Myocyte (in vitro differentiated cells): Measurements from ENCODE around the gene NUCB1. TPM values are rescaled to one million over a fixed set of nuclear protein-coding genes. Genes with fewer than 3 reads are reported as not detected.
"Not testable (repeated sequence)": the region's sequence is repeated elsewhere in the genome, so short reads cannot be mapped to it uniquely, and the experiment has no call there.

ENCODE experiments used
- DNase-seq: peaks from one replicate; pipeline ENCODE4 v3.0.0-alpha.2; 2012; ENCODE audit warnings: low read depth
- polyA plus RNA-seq: library from polyadenylated mRNA; unstranded; fragments of >200 nt; gene quantifications from one replicate; pipeline ENCODE4 v1.2.1, GENCODE V29; 2012; ENCODE audit warnings: missing spikeins
- total RNA-seq: library from RNA; depleted of rRNA; stranded (reverse); fragments of >200 nt; gene quantifications from 2 replicates; pipeline ENCODE4 v1.2.3, GENCODE V29; 2014

Gene NUCB1
- total RNA-seq = 178 and 199 TPM in 2 replicates
- 240 TPM for polyA plus RNA-seq

DNA sequence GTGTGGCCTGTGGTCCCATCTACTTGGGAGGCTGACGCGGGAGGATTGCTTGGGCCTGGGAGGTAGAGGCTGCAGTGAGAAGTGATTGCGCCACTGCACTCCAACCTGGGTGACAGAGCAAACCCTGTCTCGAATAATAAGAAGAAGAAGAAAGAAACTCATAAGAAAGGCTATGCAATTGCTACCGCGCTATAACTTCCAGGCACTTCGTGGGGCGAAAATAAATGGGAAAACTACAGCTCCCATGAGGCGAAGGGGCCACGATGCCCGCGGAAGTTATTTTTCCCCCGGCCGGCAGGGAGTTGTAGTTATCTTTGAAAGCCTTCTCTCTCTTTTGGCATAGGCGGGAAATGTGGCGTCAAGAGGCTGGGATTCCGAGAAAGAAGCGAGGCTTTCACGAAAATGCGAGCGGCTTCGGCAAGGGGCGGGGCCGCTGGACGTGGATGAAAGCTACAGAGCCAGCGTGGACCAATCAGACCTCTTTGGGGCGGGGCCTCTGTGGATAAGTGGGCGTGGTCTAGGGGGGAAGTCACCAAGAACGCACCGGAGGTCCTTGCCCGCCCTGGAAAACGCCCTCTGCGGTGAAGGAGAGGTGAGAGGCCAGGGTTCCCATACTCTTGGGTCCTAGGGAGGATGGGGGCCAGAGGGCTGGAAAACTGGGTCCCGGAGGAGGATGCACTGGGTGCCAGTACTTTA lies at the start of gene NUCB1:
Gene NUCB1 (plus strand): TSS at position 532 of the 696 bp plus-strand sequence. CDS start 485 bp downstream, outside the sequence.
- peak; percentile 98 for DNase-seq

GRCh38 chr19:48852292-48852691 lies 47.8 kb upstream of the NUCB1 start:
- DNase-seq = no peak

DNA sequence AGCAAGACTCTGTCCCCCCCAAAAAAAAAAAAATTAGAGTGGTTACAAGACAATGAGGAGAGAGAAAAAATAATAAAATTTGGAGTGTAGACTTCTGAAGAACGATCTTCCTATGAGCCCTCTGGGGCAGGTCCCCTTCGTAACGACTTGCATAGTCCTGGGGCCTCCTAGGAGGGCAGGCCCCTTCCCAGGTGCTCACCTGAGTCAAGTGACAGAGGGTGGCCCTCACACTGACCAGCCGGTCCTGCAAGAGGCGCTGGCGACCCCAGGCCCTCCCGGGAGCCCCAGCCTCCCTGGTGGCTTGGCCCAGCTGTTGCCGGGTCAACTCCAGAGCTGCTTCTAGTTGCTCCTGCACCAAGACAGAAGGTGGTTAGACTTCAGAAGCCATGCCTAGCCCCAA lies 46.6 kb upstream of the NUCB1 start:
- no peak for DNase-seq

DNA sequence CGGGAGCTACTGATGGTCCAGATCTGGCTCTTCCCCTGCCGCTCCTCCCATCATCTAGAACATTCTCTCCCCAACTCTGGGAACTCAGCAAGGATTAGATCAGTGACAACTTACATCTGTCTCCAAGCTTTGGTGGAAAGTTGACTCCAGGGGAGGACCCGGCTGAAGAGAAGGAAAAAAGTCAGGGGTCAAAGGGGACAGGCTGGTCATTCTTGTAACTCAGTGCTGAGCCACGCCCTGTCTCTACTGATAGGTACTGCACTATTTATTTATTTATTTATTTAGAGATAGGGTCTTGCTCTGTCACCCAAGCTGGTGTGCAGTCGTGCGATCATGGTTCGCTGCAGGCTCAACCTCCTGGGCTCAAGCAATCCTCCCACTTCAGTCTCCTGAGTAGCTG lies 46.0 kb upstream of the NUCB1 start:
- no peak for DNase-seq

DNA sequence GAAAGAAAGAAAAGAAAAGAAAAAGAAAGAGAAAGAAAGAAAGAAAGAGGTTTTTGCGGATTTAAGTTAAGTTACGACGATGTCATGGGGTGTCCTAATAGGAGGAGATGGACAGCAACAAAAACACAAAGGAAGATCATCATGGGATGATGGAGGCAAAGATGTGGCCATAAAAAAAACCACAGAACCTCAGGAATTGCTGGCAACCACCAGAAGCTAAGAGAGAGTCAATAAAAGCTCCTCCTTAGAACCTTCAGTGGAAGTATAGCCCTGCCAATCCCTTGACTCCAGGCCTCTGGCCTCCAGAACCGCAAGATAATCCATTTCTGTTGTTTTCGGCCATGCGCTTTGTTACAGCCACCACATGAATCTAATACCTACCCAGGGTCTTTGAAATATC lies 43.2 kb upstream of the NUCB1 start:
- peak; percentile 86 for DNase-seq

DNA sequence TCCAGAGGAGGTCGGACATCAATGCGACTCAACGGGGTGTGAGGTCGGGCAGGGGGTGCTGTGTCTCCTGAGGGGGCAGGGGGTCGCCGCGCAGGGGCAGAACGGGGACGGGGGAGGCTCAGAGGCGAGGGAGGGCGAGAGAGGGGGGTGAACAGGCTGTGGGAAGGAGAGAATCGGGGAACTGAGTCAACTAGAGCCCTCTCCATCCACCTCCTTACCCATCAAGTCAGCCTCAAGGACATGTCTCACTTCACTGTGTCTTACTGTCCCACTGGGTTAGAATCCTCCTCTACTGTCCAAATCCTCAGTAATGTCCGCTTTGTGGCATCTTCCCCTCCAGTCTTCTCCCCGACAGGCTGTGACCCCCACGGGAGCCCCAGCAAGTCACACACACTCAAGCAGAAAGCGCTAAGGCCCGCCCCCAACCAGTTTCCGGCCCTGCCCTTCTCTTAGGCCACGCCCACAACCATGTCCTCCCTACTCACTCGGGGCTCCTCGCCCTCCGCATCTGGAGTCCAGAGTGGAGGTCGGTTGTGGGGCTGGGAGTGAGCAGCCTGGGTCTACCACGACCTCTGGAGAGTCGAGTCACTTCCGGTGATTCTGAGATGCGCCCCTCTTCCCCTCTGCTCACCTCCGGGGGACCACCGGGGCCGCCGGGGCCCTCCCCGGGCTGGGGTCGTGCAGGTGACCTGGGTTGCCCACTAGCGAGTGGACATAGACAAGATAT lies 41.0 kb upstream of the NUCB1 start:
- no peak for DNase-seq

GRCh38 chr19:48859711-48860572 lies 40.2 kb upstream of the NUCB1 start:
- DNase-seq = no peak

DNA sequence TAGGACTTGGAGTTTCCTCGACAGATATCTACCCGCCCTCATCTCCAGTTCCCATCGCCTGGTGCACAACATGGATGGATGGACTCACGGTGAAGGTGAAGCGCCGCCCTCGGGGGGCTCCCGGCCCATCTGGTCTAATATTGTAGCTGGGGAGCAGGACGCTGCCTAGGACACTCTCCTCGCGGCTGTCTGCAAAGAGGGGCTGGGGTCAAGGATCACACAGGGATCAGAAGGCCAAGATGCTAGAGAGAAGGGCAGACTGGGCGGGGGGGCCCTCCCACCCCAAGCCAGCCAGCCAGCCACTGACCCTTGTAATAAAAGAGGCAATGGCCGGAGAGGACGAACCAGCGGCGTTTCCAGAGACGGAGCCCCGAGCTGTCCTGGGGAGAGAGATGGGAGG lies 38.8 kb upstream of the NUCB1 start:
- DNase-seq = no peak

DNA sequence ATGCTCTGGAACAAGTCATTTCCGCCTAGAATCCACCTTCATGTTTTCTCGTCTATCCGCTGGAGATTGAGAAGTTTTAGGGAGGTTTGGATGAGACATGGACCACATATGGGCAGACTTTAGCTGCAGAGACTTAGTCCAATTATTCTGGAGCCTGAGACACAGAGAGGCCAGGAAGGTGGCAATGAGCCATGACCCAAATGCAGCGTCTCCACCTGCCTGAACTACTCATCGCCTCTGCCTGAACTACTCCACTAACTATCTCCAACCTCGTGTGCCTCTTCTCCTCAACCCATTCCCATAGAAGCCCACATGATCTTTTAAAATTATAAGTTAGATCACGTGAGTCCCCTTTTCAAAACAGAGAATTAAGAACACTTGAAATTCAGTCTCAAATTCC lies 37.3 kb upstream of the NUCB1 start:
- no peak for DNase-seq

DNA sequence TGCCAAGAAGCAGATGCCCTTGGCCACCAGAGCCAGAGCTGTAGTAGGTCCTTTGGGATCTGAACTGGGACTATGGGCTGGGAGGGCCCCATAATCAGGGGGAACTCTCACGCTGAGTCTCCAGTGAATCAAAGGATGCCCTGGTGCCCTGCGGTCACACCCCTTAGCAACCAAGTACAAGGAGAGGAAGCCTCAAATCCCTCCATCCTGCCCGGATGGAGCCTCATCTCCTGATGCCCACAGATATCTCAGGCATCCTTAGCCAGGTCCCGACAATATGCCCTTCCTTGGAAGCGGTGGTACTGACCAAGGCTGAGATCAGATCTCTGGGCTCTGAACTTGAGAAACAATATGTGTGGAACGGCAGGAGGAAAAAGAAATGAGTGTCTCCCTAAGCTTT lies 33.4 kb upstream of the NUCB1 start:
- DNase-seq = no peak

DNA sequence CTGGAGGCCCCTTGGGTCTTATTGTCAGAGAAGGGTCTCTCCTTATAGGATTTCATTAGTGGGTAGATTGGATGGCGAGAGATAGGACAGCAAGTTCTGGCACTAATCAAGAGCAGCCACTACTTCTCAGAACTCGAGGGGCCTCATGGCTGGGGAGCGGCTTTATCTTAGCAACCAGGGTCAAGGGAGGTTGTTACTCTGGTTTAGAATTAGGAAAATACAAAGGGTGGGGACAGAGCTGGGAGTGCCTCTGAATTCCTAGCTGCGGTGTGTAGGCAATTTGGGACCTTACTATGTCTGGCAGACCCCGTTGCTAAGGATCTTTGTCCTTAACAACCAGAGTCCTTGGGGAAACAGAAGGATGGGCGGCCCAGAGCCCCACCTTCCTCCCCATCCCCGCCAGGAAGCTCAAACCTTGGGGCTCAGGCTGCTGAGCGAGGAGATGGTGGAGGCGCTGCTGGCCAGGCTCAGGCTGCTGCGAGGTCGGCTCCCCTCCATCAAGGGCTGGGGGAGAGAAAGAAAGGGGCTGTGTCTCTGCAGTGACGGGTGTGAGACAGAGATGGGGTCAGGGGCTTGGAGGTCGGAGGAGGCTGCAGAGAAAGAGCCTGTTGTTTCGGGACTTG lies 32.9 kb upstream of the NUCB1 start:
- peak; percentile 36 for DNase-seq

DNA sequence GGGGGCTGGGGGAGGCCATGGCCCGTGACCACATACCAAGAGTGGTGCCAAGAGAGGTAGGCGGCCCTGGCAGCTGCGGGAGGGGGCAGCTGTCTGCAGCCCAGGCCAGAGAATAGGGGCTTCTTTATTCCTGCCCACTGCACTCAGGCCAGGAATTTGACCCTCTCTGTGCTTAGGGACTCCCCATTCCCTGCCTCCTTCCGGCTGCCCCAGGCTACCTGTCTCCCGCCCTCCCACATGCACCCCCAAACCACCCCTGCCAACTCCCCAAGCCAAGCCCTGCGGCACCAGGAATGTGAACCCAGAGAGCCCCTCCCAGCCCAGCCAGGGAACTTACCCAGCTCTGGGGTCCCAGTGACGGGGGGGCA lies 32.4 kb upstream of the NUCB1 start:
- DNase-seq = peak; percentile 35

GRCh38 chr19:48868114-48868886 lies 31.8 kb upstream of the NUCB1 start, which contains the start of gene PLEKHA4:
TSS of gene PLEKHA4 (minus strand) at chr19:48868617. CDS start at chr19:48867620, 997 bp downstream.
- DNase-seq = peak; percentile 71

DNA sequence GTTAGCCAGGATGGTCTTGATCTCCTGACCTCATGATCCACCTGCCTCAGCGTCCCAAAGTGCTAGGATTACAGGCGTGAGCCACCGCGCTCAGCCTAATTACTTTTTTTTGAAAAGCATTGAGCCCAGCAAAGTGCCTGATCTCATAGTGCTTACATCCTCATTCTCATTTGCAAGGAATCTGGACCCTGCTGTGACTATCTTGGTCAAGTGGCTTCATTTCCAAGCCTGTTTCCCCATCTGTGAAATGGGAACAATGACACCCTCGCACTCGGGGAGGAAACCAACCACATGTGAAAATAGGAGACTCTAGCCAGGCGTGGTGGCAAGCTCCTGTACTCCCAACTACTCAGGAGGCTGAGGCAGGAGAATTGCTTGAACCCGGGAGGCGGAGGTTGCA lies 30.1 kb upstream of the NUCB1 start:
- DNase-seq = no peak

DNA sequence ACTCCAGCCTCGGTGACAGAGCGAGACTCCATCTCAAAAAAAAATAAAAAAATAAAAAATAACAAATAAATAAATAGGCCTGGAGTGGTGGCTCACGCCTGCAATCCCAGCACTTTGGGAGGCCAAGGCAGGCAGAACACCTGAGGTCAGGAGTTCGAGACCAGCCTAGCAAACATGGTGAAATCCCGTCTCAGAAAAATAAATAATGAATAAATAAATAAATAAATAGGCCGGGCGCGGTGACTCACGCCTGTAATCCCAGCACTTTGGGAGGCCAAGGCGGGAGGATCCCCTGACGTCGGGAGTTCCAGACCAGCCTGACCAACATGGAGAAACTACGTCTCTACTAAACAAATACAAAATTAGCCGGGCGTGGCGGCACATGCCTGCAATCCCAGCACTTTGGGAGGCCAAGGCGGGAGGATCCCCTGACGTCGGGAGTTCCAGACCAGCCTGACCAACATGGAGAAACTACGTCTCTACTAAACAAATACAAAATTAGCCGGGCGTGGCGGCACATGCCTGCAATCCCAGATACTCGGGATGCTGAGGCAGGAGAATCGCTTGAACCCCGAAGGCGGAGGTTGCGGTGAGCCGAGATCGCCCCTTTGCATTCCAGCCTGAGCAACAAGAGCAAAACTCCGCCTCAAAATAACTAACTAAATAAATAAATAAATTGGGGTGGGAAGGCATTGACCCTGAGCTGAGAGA lies 28.5 kb upstream of the NUCB1 start:
- not testable (repeated sequence) for DNase-seq

- DNase-seq = peak; percentile 98
Observed at GRCh38 chr19:48872182-48872883, 27.8 kb upstream of the NUCB1 start, which contains the start of gene PPP1R15A. TSS of gene PPP1R15A (plus strand) at chr19:48872421. CDS start at chr19:48873234, 813 bp downstream.

DNA sequence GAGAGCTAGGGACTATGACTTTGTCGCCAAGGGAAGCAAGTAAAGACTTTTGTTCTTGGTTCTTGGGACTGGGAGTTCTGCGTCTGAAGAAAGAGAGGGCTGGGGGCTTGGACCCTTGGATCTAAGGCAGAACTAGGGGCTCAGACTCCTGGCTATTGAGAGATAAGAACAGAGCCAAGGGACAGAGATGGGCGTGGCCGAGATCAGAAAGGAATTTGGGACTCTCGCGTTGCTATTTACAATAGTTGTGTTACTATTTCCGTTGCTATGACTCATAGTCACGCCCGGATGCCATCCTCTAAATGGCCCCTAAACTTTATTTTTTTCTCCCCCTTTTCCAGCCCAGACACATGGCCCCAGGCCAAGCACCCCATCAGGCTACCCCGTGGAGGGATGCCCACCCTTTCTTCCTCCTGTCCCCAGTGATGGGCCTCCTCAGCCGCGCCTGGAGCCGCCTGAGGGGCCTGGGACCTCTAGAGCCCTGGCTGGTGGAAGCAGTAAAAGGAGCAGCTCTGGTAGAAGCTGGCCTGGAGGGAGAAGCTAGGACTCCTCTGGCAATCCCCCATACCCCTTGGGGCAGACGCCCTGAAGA lies 27.1 kb upstream of the NUCB1 start:
- DNase-seq = peak; percentile 96

DNA sequence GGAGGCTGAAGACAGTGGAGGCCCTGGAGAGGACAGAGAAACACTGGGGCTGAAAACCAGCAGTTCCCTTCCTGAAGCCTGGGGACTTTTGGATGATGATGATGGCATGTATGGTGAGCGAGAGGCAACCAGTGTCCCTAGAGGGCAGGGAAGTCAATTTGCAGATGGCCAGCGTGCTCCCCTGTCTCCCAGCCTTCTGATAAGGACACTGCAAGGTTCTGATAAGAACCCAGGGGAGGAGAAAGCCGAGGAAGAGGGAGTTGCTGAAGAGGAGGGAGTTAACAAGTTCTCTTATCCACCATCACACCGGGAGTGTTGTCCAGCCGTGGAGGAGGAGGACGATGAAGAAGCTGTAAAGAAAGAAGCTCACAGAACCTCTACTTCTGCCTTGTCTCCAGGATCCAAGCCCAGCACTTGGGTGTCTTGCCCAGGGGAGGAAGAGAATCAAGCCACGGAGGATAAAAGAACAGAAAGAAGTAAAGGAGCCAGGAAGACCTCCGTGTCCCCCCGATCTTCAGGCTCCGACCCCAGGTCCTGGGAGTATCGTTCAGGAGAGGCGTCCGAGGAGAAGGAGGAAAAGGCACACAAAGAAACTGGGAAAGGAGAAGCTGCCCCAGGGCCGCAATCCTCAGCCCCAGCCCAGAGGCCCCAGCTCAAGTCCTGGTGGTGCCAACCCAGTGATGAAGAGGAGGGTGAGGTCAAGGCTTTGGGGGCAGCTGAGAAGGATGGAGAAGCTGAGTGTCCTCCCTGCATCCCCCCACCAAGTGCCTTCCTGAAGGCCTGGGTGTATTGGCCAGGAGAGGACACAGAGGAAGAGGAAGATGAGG lies 26.4 kb upstream of the NUCB1 start:
- no peak for DNase-seq
